ENCODE data around the gene IRGQ.

DNA sequence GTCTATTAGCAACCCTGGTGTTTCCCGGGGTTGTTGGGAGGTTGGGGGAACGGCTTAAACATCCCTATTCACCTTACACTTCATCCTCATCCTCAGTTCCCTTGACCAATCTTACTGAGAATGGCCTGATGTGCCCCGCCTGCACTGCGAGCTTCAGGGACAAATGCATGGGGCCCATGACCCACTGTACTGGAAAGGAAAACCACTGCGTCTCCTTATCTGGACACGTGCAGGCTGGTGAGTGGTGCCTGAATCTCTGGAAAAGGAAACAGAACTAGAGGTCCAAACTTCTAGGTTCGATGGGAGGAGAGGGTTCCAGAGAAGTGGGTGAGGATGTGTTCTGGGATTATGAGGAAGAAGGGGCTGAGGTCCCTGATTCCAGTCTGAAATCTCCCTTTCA is 14.5 kb downstream of the IRGQ start:
- TF ChIP-seq POLR2A (IDR thresholded peaks at IDR 0.05; ENCODE audit: low read length) = no peak
- no peak for TF ChIP-seq GATA1 (IDR thresholded peaks at IDR 0.05; ENCODE audit: low read depth, low read length)

Measured in erythroblast (primary cell).